Panc1 (cell line): ENCODE measurements around the gene MYH7B. TPM values are rescaled to one million over a fixed set of nuclear protein-coding genes. Genes with fewer than 3 reads are reported as not detected.

Experiments
- ATAC-seq: fragments of 200-7000 bp; cut with Tn5 transposase; 2 replicates; pipeline ENCODE4 v1.9.1; 2020; ENCODE audit warnings: mild to moderate bottlenecking, moderate library complexity
- BruUV-seq: library from RNA; stranded (reverse); fragments of 400-500 nt; replicated peaks from 2 replicates; lab custom pipeline; 2021; lab: Mats Ljungman, UMichigan
- CTCF ChIA-PET: fragments of 300-600 bp; sonication (Branson Sonifier 250); formaldehyde crosslinking; loops from one replicate; lab custom pipeline; 2022; ENCODE audit warnings: antibody characterized with exemption; lab: Charles Lee
- POLR2A ChIA-PET: fragments of 300-600 bp; sonication (Branson Sonifier 250); formaldehyde crosslinking; loops from one replicate; lab custom pipeline; 2022; ENCODE audit warnings: antibody characterized with exemption; lab: Charles Lee
- DNase-seq: peaks from one replicate; pipeline ENCODE4 v3.0.0-alpha.2; 2010; ENCODE audit warnings: low read depth, low spot score
- H3K27ac ChIP-seq: 2 replicates; pipeline ENCODE4 v1.5.1; 2011; ENCODE audit warnings: mild to moderate bottlenecking, low read length, inconsistent platforms
- H3K27me3 ChIP-seq: fragments of 200-500 bp; sonication (Bioruptor generic); 2 replicates; pipeline ENCODE4 v1.6.0; 2014; ENCODE audit warnings: low read length, inconsistent platforms; ENCODE audit not compliant: control insufficient read depth, insufficient read depth
- H3K36me3 ChIP-seq: fragments of 200-500 bp; sonication (Bioruptor generic); 2 replicates; pipeline ENCODE4 v1.5.1; 2014; ENCODE audit warnings: inconsistent platforms, mild to moderate bottlenecking, low read length, moderate library complexity; ENCODE audit not compliant: control insufficient read depth, insufficient read depth
- H3K4me1 ChIP-seq: 2 replicates; pipeline ENCODE4 v1.5.1; 2011; ENCODE audit warnings: inconsistent platforms, mild to moderate bottlenecking, low read length, moderate library complexity; ENCODE audit not compliant: control insufficient read depth, insufficient read depth
- H3K4me3 ChIP-seq, 2 experiments: 2 replicates each; pipeline ENCODE4 v1.5.1; 2011 to 2012; ENCODE audit warnings: low read depth in 2 of 2, low read length in 2 of 2, mild to moderate bottlenecking in 2 of 2, inconsistent platforms in 1 of 2, moderate library complexity in 1 of 2
- H3K9me3 ChIP-seq: fragments of 200-500 bp; sonication (Bioruptor generic); 2 replicates; pipeline ENCODE4 v1.5.1; 2014; ENCODE audit warnings: low read depth, mild to moderate bottlenecking, inconsistent platforms, low read length, moderate library complexity; ENCODE audit not compliant: control insufficient read depth, insufficient read depth
- POLR2AphosphoS5 ChIP-seq: IDR thresholded peaks from 2 replicates; pipeline ENCODE4 v1.6.1; 2012; ENCODE audit warnings: mild to moderate bottlenecking, low read depth, low read length, moderate library complexity
- SIN3A ChIP-seq: IDR thresholded peaks from 2 replicates; pipeline ENCODE4 v1.6.1; 2012; ENCODE audit warnings: low read depth, mild to moderate bottlenecking, low read length, moderate library complexity, borderline replicate concordance; ENCODE audit not compliant: insufficient read depth
- TCF7L2 ChIP-seq: IDR thresholded peaks from 2 replicates; pipeline ENCODE4 v1.6.1; 2011; ENCODE audit warnings: mild to moderate bottlenecking, low read depth, low read length, inconsistent platforms
- in situ Hi-C: cut with HindIII; loops from 2 replicates; pipeline ENCODE4 v1.10.0; 2016; ENCODE audit warnings: low sequenced_read_pairs, low pct_unique_long_range_greater_than_20kb
- intact Hi-C: fragments of 100-400 bp; cut with micrococcal nuclease; formaldehyde crosslinking; loops from one replicate; pipeline ENCODE4 v1.10.0; 2022; ENCODE audit not compliant: unreplicated experiment
- total RNA-seq: library from RNA; stranded (reverse); gene quantifications from one replicate; pipeline ENCODE4 v1.2.1, GENCODE V29; 2021; ENCODE audit not compliant: unreplicated experiment
- TF ChIP-seq, protein P1 (sequence below), 2 experiments: IDR thresholded peaks; 2 replicates each; pipeline ENCODE4 v1.6.1; 2011 to 2012; ENCODE audit warnings: low read depth in 2 of 2, control low read depth in 1 of 2, low read length in 1 of 2, mild to moderate bottlenecking in 1 of 2, moderate library complexity in 1 of 2; ENCODE audit not compliant: insufficient read depth in 1 of 2
- TF ChIP-seq, protein P2 (sequence below): fragments of 450-650 bp; IDR thresholded peaks from 2 replicates; pipeline ENCODE4 v1.5.1; 2017; ENCODE audit warnings: mild to moderate bottlenecking

MYH7B gene
- total RNA-seq, 1 experiment from 2014 or later: 0.59 TPM

GRCh38 chr20:35004051-35004725, 48.5 kb downstream of the MYH7B start:
- in situ Hi-C loops: no loop called here
- intact Hi-C loops: no loop called here
- CTCF ChIA-PET: no interaction called here
- H3K27ac ChIP-seq: no peak overlapping the region
- TF ChIP-seq SIN3A: no peak
- no peak for TF ChIP-seq POLR2AphosphoS5
- no peak for TF ChIP-seq TCF7L2
- TF ChIP-seq, protein P1, sequence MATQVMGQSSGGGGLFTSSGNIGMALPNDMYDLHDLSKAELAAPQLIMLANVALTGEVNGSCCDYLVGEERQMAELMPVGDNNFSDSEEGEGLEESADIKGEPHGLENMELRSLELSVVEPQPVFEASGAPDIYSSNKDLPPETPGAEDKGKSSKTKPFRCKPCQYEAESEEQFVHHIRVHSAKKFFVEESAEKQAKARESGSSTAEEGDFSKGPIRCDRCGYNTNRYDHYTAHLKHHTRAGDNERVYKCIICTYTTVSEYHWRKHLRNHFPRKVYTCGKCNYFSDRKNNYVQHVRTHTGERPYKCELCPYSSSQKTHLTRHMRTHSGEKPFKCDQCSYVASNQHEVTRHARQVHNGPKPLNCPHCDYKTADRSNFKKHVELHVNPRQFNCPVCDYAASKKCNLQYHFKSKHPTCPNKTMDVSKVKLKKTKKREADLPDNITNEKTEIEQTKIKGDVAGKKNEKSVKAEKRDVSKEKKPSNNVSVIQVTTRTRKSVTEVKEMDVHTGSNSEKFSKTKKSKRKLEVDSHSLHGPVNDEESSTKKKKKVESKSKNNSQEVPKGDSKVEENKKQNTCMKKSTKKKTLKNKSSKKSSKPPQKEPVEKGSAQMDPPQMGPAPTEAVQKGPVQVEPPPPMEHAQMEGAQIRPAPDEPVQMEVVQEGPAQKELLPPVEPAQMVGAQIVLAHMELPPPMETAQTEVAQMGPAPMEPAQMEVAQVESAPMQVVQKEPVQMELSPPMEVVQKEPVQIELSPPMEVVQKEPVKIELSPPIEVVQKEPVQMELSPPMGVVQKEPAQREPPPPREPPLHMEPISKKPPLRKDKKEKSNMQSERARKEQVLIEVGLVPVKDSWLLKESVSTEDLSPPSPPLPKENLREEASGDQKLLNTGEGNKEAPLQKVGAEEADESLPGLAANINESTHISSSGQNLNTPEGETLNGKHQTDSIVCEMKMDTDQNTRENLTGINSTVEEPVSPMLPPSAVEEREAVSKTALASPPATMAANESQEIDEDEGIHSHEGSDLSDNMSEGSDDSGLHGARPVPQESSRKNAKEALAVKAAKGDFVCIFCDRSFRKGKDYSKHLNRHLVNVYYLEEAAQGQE (IDR thresholded peaks at IDR 0.05; ENCODE audit: insufficient read depth in 1 of 2, low read depth in 2 of 2, low read length in 1 of 2): no peak
- TF ChIP-seq, protein P2, sequence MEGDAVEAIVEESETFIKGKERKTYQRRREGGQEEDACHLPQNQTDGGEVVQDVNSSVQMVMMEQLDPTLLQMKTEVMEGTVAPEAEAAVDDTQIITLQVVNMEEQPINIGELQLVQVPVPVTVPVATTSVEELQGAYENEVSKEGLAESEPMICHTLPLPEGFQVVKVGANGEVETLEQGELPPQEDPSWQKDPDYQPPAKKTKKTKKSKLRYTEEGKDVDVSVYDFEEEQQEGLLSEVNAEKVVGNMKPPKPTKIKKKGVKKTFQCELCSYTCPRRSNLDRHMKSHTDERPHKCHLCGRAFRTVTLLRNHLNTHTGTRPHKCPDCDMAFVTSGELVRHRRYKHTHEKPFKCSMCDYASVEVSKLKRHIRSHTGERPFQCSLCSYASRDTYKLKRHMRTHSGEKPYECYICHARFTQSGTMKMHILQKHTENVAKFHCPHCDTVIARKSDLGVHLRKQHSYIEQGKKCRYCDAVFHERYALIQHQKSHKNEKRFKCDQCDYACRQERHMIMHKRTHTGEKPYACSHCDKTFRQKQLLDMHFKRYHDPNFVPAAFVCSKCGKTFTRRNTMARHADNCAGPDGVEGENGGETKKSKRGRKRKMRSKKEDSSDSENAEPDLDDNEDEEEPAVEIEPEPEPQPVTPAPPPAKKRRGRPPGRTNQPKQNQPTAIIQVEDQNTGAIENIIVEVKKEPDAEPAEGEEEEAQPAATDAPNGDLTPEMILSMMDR: no peak
- H3K4me3 ChIP-seq: no peak overlapping the region
- no peaks in the 10 kb centered on the region for H3K9me3 ChIP-seq
- ATAC-seq: no peak
- BruUV-seq: no TSS peak
- no peak for DNase-seq
- POLR2A ChIA-PET: no interaction called here
- H3K4me1 ChIP-seq: no peaks in the 10 kb centered on the region
- H3K27me3 ChIP-seq: no peaks in the 10 kb centered on the region
- peaks cover 9% of the 10 kb centered on the region; the same call in 1 of the 2 replicates for H3K36me3 ChIP-seq

- Histone ChIP-seq H3K36me3 (peaks cover 9% of the 10 kb centered on the region; the same call in 1 of the 2 replicates), H3K27ac (no peak overlapping the region), H3K9me3 (no peaks in the 10 kb centered on the region), H3K27me3 (no peaks in the 10 kb centered on the region), H3K4me1 (no peaks in the 10 kb centered on the region), H3K4me3 (no peak overlapping the region)
- BruUV-seq: no TSS peak
- CTCF ChIA-PET: no interaction called here
- ATAC-seq: no peak
- intact Hi-C loops (no loop called here), in situ Hi-C loops (no loop called here)
- TF ChIP-seq, protein P2: no peak
- no peak for TF ChIP-seq TCF7L2
- TF ChIP-seq, protein P1 (IDR thresholded peaks at IDR 0.05; ENCODE audit: insufficient read depth in 1 of 2, low read depth in 2 of 2, low read length in 1 of 2): no peak
- no peak for TF ChIP-seq POLR2AphosphoS5
- TF ChIP-seq SIN3A: no peak
- POLR2A ChIA-PET: no interaction called here
- DNase-seq: no peak
Observed at GRCh38 chr20:35004749-35005462, 49.2 kb downstream of the MYH7B start.
